NB4 (cell line): Measurements from ENCODE around the gene DNAJB11.

ENCODE experiments used
- CTCF ChIP-seq: IDR thresholded peaks from one replicate; pipeline ENCODE4 v1.5.1; 2012; ENCODE audit warnings: low read depth, low read length
- POLR2A ChIP-seq: IDR thresholded peaks from 2 replicates; pipeline ENCODE4 v1.6.1; 2011; ENCODE audit warnings: mild to moderate bottlenecking; ENCODE audit not compliant: insufficient read length; ENCODE audit errors: extremely low read depth

DNA sequence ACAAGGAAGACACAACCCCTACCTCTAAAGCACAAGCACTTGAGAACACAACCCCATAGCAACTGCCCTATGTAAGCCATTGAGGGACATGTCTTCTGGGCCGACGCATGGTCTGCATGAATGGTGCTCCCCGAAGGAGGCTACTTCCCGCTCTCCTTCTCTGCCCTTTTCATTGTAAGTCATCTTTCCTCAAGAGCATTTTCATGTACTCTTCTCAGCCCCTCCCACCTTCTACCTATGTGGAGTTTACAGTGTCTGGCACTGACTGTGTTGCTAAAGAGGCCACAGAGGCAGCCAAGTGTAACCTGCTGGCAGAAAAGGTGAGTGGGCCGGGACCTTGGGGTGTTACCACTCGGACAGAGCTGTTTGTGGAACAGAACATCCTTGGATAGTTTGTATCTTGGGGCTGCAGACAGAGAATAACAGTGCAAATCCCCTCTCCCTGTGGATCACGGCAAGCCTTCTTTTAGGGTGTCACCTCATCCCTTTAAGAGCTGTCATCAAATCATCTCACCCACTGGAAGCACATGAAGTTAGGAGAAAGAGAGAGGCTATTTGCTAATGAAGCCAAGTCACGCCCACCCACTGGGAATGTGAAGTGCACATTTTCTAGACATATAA, 47.9 kb downstream of the DNAJB11 start:
- TF ChIP-seq POLR2A (no peak), CTCF (no peak)
